Smooth muscle cell of the coronary artery (primary cell): ENCODE data around the gene SLC24A2. TPM values are rescaled to one million over a fixed set of nuclear protein-coding genes. Genes with fewer than 3 reads are reported as not detected.

Source experiments
- total RNA-seq: library from RNA; depleted of rRNA; stranded (reverse); fragments of >200 nt; gene quantifications from 2 replicates; pipeline ENCODE4 v1.2.3, GENCODE V29; 2014; ENCODE audit warnings: low replicate concordance

Gene SLC24A2
- 0.12 TPM in 1 of 2 replicates, not detected in the other for total RNA-seq

GRCh38 chr9:19788614-19789271, at the start of gene SLC24A2:
SLC24A2 (minus strand) TSS chr9:19789037.

